A549 treated with Mapracorat at 1 μM for 4 hours (cell line): Measurements from ENCODE around the gene IL22RA1. TPM values are rescaled to one million over a fixed set of nuclear protein-coding genes. Genes with fewer than 3 reads are reported as not detected.

ENCODE experiments used
- total RNA-seq: library from RNA; stranded (reverse); fragments of 200-300 nt; extraction: Qiagen RNA extraction; gene quantifications from 5 replicates; pipeline ENCODE4 v1.2.3, GENCODE V29; 2022

IL22RA1 gene, protein sequence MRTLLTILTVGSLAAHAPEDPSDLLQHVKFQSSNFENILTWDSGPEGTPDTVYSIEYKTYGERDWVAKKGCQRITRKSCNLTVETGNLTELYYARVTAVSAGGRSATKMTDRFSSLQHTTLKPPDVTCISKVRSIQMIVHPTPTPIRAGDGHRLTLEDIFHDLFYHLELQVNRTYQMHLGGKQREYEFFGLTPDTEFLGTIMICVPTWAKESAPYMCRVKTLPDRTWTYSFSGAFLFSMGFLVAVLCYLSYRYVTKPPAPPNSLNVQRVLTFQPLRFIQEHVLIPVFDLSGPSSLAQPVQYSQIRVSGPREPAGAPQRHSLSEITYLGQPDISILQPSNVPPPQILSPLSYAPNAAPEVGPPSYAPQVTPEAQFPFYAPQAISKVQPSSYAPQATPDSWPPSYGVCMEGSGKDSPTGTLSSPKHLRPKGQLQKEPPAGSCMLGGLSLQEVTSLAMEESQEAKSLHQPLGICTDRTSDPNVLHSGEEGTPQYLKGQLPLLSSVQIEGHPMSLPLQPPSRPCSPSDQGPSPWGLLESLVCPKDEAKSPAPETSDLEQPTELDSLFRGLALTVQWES
- total RNA-seq: 6.2 to 7.9 TPM (median 7.2 TPM) in 5 replicates

DNA sequence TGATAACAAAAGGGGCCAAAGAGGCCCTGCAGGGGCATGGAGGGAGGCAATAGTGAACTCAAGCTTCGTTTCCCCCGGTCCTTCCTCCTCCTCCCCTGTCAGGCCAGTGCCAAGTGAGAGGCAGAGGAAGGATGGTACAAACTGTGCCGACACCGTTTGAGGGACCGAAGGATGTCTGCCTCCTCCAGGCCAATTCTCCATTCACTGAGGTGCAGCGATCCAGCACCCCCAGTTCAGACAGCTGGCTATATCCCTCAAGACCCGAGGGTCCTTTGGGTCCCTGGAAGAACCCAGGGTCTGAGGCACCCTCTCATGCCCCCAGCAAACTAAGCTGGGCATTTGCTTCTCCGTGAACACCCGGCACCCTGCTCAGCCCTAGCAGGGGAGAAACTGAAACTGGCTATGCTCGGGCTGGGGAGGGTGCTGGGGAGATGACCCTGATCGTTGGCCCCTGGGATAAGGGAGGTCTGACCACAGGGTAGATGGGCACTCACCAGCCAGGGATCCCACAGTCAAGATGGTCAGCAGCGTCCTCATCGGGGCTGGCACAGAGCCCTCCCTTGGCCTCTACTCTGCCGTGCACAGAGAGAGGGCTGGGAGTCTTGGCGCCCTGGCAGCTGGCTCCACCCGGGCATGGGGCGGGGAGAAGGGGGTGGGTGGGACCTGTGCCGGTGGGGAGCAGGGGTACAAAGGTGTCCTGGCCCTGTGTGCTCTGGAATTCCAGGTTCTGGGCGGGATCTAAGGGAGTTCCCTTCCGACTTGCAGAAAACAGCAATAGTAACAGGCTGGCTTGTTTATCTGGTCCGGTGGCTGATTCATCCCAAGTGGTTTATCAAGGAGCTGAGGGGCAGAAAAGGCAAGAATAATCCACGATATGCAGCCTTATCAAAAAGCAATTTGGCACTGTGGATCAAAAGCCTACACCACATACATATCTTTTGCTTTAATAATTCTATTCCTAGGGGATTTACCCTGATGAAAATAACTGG lies at the start of gene IL22RA1:
IL22RA1 (minus strand) TSS at position 595 of the 989 bp plus-strand sequence; CDS start at position 537, 58 bp downstream.

DNA sequence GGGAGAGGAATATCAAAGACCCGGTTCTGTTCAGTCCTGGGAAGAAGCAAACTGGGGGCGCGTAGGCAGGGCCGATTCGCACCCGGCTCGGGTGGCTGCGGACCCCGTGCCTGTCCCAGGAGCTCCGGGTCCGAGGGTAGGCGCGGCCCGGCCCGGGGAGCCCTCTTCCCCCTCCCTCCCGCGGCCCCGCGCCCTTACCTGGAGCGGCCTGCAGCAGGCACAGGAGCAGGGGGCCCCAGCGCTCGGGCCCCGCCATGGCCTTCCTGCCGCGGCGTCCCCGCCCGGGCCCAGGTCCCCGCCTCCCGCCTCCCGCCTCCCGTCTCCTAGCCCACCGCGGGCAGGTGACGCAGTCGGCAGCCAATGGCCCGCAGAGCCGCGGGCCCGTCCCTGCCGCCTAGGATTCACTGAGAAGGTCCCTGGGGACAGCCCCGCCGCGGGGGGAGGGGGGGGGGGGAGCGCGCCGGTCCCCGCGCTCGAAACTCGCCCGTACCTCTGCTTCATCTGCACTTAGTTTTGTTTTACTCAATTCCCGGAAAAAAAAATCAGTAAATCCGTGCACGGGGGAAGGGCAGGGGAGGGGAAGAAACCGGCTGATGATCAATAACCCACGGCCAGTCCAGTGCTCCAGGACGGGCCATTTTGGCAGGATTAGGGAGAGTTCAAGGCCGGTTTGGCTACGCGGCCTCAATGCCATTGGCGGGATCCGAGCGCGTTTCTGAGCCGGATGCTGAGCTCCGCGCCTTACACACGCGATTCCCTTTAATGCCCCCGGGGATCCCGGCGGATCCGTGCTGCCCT lies 44.3 kb upstream of the IL22RA1 start, which contains the start of gene IFNLR1:
IFNLR1 (minus strand) TSS at position 297 of the 798 bp plus-strand sequence; CDS start at position 256, 41 bp downstream.

GRCh38 chr1:24111996-24112779 lies 30.8 kb downstream of the IL22RA1 start, which contains the start of gene MYOM3:
TSS of gene MYOM3 (minus strand) at chr1:24112135. CDS start at chr1:24108636, 3,499 bp downstream.

Other genes starting within 250 kb of the IL22RA1 start
- not detected in 5 replicates for gene CNR2, start 229.8 kb downstream of the IL22RA1 start, total RNA-seq
- gene PNRC2, start 183.3 kb downstream of the IL22RA1 start, total RNA-seq: 29.3 to 35.6 TPM (median 33.0 TPM) in 5 replicates
- gene SRSF10, start 162.8 kb downstream of the IL22RA1 start, total RNA-seq: 84.9 to 96.1 TPM (median 92.9 TPM) in 5 replicates
- 6.2 to 8.2 TPM (median 6.6 TPM) in 5 replicates for gene MYOM3, start 31.0 kb downstream of the IL22RA1 start, total RNA-seq
- gene IFNLR1, start 44.1 kb upstream of the IL22RA1 start, total RNA-seq: 0.85 to 1.4 TPM (median 1.1 TPM) in 5 replicates
- gene GRHL3, start 176.2 kb upstream of the IL22RA1 start, total RNA-seq: 0.68 to 0.77 TPM (median 0.73 TPM) in 5 replicates